Caco-2 (cell line): ENCODE results near the gene KCND3. TPM values are rescaled to one million over a fixed set of nuclear protein-coding genes. Genes with fewer than 3 reads are reported as not detected.

ENCODE experiments used
- BruUV-seq: library from RNA; stranded (reverse); fragments of 400-500 nt; replicated peaks from 2 replicates; lab custom pipeline; 2021; lab: Mats Ljungman, UMichigan
- CTCF ChIA-PET: fragments of 300-600 bp; sonication (Branson Sonifier 250); formaldehyde crosslinking; loops from one replicate; lab custom pipeline; 2022; ENCODE audit warnings: antibody characterized with exemption; lab: Charles Lee
- POLR2A ChIA-PET: fragments of 300-600 bp; sonication (Branson Sonifier 250); formaldehyde crosslinking; loops from one replicate; lab custom pipeline; 2022; ENCODE audit warnings: antibody characterized with exemption; lab: Charles Lee
- DNase-seq, 2 experiments: peaks; one replicate each; pipeline versions ENCODE4 v3.0.0 to v3.0.0-alpha.2; 2020 to 2022
- H3K27me3 ChIP-seq: replicated peaks from 2 replicates; pipeline ENCODE4 v1.6.0; 2011; ENCODE audit warnings: low read length; ENCODE audit not compliant: control insufficient read depth, insufficient read depth
- H3K36me3 ChIP-seq: 2 replicates; pipeline ENCODE4 v1.5.1; 2011; ENCODE audit warnings: low read length; ENCODE audit not compliant: control insufficient read depth, insufficient read depth
- H3K4me1 ChIP-seq: fragments of 250-450 bp; sonication (Bioruptor Pico); 2 replicates; pipeline ENCODE4 v1.5.1; 2020; ENCODE audit warnings: mild to moderate bottlenecking
- H3K4me3 ChIP-seq: 2 replicates; pipeline ENCODE4 v1.5.1; 2011; ENCODE audit warnings: low read depth, mild to moderate bottlenecking, control low read depth, low read length
- H3K9me3 ChIP-seq: fragments of 250-450 bp; sonication (Bioruptor Pico); 2 replicates; pipeline ENCODE4 v1.5.1; 2020; ENCODE audit warnings: mild to moderate bottlenecking, moderate library complexity
- H3K27ac Mint-ChIP-seq: one replicate; pipeline ENCODE4 v1.8.0; 2022; ENCODE audit warnings: mixed read lengths; ENCODE audit not compliant: unreplicated experiment
- H3K27me3 Mint-ChIP-seq: one replicate; pipeline ENCODE4 v1.8.0; 2022; ENCODE audit warnings: mixed read lengths; ENCODE audit not compliant: insufficient read depth, unreplicated experiment
- H3K36me3 Mint-ChIP-seq: one replicate; pipeline ENCODE4 v1.8.0; 2022; ENCODE audit warnings: mild to moderate bottlenecking, mixed read lengths; ENCODE audit not compliant: insufficient read depth, unreplicated experiment
- H3K4me1 Mint-ChIP-seq: one replicate; pipeline ENCODE4 v1.8.0; 2022; ENCODE audit warnings: low read depth, mixed read lengths; ENCODE audit not compliant: unreplicated experiment
- H3K4me3 Mint-ChIP-seq: one replicate; pipeline ENCODE4 v1.8.0; 2022; ENCODE audit warnings: mild to moderate bottlenecking, moderate library complexity, mixed read lengths; ENCODE audit not compliant: unreplicated experiment
- H3K9me3 Mint-ChIP-seq: one replicate; pipeline ENCODE4 v1.8.0; 2022; ENCODE audit warnings: mixed read lengths; ENCODE audit not compliant: unreplicated experiment
- intact Hi-C: fragments of 100-400 bp; cut with micrococcal nuclease; formaldehyde crosslinking; loops from one replicate; pipeline ENCODE4 v1.10.0; 2022; ENCODE audit not compliant: unreplicated experiment
- total RNA-seq: library from RNA; stranded (reverse); gene quantifications from 2 replicates; pipeline ENCODE4 v1.2.3, GENCODE V29; 2022
- TF ChIP-seq, protein P1 (sequence below), 2 experiments: fragments of 200-600 bp in 1 of 2; IDR thresholded peaks; 1 replicate in 1 of 2; 2 replicates in 1 of 2; pipeline versions ENCODE4 v1.5.1 to v1.8.0; 2011 to 2022; ENCODE audit warnings: antibody characterized with exemption in 1 of 2, control low read depth in 1 of 2, inconsistent platforms in 1 of 2, low read depth in 1 of 2, low read length in 1 of 2, mild to moderate bottlenecking in 1 of 2, moderate library complexity in 1 of 2; ENCODE audit not compliant: insufficient read depth in 1 of 2, severe bottlenecking in 1 of 2, unreplicated experiment in 1 of 2

KCND3 gene
- total RNA-seq, 1 experiment from 2014 or later, result 5.1 TPM

DNA sequence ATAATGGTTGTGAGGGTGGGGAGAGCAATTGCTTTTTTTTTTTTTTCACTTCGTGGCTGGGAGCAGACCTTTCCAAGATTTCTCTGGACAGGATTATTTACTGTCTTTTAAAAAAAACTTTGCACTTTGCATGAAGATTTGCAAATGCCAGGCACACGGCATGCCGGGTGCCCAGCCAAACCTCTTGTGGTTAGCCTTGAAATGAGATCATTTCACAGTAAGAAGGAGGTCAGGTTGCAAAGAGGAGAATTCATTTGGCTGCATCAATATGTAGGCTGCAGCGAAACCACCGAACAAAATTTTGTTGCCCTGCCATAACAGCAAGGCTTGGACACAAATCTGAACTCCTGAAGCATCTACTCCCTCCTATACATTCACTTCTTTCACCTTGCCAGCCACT is 36.5 kb upstream of the KCND3 start:
- H3K4me1 Mint-ChIP-seq, result no peaks in the 10 kb centered on the region
- no peaks in the 10 kb centered on the region for H3K36me3 ChIP-seq
- no peak overlapping the region for H3K4me3 ChIP-seq
- no peak overlapping the region for H3K4me3 Mint-ChIP-seq
- BruUV-seq, result no TSS peak
- H3K27ac Mint-ChIP-seq, result no peak overlapping the region
- DNase-seq, result no peak
- no peaks in the 10 kb centered on the region for H3K36me3 Mint-ChIP-seq
- ChIA-PET POLR2A (no interaction called here), CTCF (no interaction called here)
- H3K27me3 ChIP-seq, result no peaks in the 10 kb centered on the region
- no peaks in the 10 kb centered on the region for H3K9me3 Mint-ChIP-seq
- TF ChIP-seq, protein P1, sequence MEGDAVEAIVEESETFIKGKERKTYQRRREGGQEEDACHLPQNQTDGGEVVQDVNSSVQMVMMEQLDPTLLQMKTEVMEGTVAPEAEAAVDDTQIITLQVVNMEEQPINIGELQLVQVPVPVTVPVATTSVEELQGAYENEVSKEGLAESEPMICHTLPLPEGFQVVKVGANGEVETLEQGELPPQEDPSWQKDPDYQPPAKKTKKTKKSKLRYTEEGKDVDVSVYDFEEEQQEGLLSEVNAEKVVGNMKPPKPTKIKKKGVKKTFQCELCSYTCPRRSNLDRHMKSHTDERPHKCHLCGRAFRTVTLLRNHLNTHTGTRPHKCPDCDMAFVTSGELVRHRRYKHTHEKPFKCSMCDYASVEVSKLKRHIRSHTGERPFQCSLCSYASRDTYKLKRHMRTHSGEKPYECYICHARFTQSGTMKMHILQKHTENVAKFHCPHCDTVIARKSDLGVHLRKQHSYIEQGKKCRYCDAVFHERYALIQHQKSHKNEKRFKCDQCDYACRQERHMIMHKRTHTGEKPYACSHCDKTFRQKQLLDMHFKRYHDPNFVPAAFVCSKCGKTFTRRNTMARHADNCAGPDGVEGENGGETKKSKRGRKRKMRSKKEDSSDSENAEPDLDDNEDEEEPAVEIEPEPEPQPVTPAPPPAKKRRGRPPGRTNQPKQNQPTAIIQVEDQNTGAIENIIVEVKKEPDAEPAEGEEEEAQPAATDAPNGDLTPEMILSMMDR (IDR thresholded peaks at IDR 0.05; ENCODE audit: insufficient read depth in 1 of 2, low read depth in 1 of 2, low read length in 1 of 2, severe bottlenecking in 1 of 2, unreplicated experiment in 1 of 2), result no peak
- H3K4me1 ChIP-seq, result no peaks in the 10 kb centered on the region
- intact Hi-C loops, result no loop called here
- H3K9me3 ChIP-seq, result no peaks in the 10 kb centered on the region
- peaks cover 6% of the 10 kb centered on the region for H3K27me3 Mint-ChIP-seq

DNA sequence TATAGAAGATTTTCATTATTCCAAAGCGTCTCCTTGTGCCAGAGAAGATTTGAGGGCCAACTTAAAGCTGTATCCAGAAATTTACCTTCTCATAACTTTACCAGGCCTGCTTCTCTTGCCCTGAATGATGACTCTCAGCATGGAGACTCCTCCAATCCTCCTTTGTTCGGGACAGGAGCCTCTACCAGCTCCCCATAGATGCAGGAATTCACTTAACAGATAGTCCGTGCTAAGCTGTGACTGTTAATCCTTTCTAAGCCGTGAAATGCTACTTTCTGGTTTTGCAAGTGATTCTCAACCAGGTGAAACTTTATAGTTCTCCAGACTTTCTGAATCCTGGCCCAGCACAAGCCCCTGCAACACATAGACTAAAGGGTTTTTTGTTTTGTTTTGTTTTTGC is 31.8 kb upstream of the KCND3 start:
- ChIA-PET CTCF (no interaction called here), POLR2A (no interaction called here)
- Histone ChIP-seq H3K4me1 (no peaks in the 10 kb centered on the region), H3K4me3 (no peak overlapping the region), H3K9me3 (no peaks in the 10 kb centered on the region), H3K36me3 (no peaks in the 10 kb centered on the region), H3K27me3 (no peaks in the 10 kb centered on the region)
- DNase-seq, result no peak
- Mint-ChIP-seq H3K4me3 (no peak overlapping the region), H3K27ac (no peak overlapping the region), H3K36me3 (no peaks in the 10 kb centered on the region), H3K4me1 (no peaks in the 10 kb centered on the region), H3K27me3 (peaks cover 20% of the 10 kb centered on the region), H3K9me3 (peaks cover 2% of the 10 kb centered on the region)
- TF ChIP-seq, protein P1 (IDR thresholded peaks at IDR 0.05; ENCODE audit: insufficient read depth in 1 of 2, low read depth in 1 of 2, low read length in 1 of 2, severe bottlenecking in 1 of 2, unreplicated experiment in 1 of 2), result no peak
- intact Hi-C loops, result no loop called here
- BruUV-seq, result no TSS peak

DNA sequence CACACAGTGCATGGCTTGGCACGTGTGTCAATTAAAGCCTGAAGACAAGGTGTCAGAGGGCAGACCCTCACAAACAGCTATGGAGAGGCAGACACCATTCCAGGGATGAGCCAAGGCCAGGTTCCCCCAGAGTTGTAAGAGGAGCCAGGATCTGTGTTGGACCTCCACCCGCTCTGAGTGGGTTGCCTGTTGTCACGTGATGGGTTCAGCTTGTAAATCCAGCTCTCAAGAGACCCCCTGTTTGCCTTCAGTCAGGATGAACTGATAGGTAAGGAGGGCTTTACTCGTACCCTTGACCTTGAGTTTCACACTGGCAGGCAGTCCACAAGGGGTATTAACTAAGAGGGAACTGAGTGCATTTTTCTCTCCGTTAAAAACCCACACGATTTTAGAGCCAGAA is 27.7 kb upstream of the KCND3 start:
- Histone ChIP-seq H3K4me3 (no peak overlapping the region), H3K4me1 (no peaks in the 10 kb centered on the region), H3K36me3 (no peaks in the 10 kb centered on the region), H3K9me3 (no peaks in the 10 kb centered on the region), H3K27me3 (no peaks in the 10 kb centered on the region)
- intact Hi-C loops, result no loop called here
- Mint-ChIP-seq H3K4me1 (no peaks in the 10 kb centered on the region), H3K36me3 (no peaks in the 10 kb centered on the region), H3K9me3 (peaks cover 23% of the 10 kb centered on the region), H3K27ac (no peak overlapping the region), H3K4me3 (no peak overlapping the region), H3K27me3 (peaks cover 30% of the 10 kb centered on the region)
- BruUV-seq, result no TSS peak
- TF ChIP-seq, protein P1 (IDR thresholded peaks at IDR 0.05; ENCODE audit: insufficient read depth in 1 of 2, low read depth in 1 of 2, low read length in 1 of 2, severe bottlenecking in 1 of 2, unreplicated experiment in 1 of 2), result no peak
- CTCF ChIA-PET, result no interaction called here
- no peak for DNase-seq
- POLR2A ChIA-PET, result no interaction called here
